GM12801 (cell line): ENCODE results near the gene VN1R5.

ENCODE experiments used
- TF ChIP-seq, protein P1 (sequence below): IDR thresholded peaks from one replicate; pipeline ENCODE4 v1.5.1; 2011; ENCODE audit warnings: control low read depth; ENCODE audit not compliant: insufficient read length; ENCODE audit errors: extremely low read depth

VN1R5 gene

DNA sequence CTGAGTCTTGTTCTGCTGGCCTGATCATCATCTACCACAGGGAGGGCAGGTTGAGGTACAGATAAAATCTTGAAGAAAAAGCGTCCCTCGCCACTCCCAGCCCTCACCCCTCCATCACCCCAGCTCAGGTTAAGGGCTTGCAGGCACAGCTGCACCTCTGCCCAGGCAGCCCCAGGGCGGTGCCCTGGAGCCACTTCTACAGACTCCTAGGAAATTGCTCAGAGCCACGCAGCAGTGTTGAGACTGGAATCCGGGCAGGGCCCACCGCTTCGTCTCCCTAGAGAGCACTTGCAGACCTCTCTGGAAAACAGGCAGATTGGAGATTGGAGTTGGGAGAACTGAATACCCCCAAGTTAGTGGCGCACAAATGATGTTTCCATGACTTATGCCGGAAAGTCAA lies 35.3 kb downstream of the VN1R5 start:
- TF ChIP-seq, protein P1, sequence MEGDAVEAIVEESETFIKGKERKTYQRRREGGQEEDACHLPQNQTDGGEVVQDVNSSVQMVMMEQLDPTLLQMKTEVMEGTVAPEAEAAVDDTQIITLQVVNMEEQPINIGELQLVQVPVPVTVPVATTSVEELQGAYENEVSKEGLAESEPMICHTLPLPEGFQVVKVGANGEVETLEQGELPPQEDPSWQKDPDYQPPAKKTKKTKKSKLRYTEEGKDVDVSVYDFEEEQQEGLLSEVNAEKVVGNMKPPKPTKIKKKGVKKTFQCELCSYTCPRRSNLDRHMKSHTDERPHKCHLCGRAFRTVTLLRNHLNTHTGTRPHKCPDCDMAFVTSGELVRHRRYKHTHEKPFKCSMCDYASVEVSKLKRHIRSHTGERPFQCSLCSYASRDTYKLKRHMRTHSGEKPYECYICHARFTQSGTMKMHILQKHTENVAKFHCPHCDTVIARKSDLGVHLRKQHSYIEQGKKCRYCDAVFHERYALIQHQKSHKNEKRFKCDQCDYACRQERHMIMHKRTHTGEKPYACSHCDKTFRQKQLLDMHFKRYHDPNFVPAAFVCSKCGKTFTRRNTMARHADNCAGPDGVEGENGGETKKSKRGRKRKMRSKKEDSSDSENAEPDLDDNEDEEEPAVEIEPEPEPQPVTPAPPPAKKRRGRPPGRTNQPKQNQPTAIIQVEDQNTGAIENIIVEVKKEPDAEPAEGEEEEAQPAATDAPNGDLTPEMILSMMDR = no peak

DNA sequence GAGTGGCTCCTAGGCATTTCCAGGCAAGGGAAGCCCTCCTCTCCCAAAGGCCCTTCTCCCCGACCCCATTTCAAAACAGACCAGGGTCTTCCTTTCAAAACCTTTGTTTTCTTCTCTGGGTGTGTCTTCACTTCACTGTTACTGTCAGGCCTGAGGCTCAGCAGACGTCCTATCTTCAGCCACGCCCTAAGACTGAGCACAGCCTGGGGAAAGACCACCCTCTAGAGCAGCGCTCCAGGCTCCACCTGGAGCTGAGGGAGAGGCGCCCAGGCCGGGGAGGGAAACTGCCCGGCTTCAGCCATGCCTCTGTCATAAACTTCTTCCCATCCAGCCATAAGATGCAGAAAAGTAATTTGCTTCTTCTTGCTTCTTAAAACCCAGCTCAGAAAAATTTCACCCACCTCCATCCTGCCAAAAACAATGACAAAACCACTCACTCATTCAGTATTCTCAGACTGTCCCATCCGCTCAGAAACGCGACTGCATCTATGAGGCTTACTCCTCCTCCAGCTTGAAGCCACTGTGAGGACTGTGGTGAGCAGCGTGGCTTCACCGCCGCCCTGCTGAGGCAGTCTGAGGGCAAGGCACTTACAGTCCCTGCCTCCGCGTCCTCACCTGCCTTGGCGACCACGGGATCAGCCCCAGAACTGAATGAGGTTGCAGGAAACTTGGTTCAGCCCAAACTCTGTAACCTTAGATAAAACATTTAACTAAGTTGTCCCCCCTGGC lies 36.1 kb downstream of the VN1R5 start:
- TF ChIP-seq, protein P1 = no peak

DNA sequence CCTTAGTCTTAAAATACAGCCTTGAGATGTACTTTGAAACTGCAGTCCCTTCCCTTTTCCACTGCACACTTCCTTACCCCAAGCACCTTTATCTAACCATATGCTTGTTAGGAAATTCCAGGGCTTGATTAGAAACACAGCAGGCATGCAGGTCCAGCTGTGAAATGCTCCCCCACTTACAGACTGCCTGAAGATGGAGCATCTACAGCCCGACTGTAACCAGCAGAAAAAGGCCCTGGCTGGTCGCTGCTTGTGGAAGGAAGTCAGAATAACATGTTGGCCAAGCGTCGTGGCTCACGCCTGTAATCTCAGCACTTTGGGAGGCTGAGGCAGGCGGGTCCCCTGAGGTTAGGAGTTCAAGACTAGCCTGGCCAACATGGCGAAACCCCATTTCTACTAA lies 37.2 kb downstream of the VN1R5 start:
- TF ChIP-seq, protein P1 = no peak

DNA sequence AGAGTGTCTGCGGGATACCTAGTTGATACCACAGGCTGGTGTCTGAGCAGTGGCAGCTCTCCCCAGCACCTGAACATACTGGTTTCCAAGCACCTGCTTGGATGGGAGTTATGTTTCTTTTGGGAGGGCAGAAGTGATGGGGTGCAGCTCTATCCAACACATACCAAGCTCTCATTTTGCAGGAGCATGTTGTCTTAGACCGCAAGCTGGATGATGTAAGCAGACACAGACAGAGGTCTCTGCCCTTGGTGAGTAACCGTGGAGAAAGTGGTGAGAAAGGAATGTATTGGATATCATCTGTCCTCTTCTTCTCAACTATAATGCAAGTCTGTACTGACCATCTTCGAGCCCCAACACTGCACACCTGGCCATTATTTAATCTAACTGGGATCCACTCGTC lies 38.4 kb downstream of the VN1R5 start:
- TF ChIP-seq, protein P1 = no peak

DNA sequence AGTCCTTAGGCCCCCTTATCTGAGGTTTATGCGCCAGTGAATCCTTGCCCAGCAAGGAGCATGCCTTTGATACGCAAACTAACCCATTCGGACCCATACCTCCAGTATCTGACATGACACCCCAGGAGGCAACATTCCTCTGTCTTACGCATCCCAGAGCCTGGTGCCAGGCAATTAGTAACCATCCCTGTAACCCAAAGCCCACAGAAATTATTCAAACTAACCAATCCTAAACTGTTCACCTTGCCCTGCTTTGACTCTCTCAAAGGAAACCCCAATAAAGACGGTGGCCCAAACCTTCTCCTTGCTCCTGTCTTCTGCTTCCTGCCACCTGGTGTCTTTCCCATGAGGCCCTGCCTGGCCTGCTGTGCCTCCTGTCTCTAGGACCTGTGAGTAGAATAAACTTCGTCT lies 39.4 kb downstream of the VN1R5 start:
- TF ChIP-seq, protein P1 = no peak

DNA sequence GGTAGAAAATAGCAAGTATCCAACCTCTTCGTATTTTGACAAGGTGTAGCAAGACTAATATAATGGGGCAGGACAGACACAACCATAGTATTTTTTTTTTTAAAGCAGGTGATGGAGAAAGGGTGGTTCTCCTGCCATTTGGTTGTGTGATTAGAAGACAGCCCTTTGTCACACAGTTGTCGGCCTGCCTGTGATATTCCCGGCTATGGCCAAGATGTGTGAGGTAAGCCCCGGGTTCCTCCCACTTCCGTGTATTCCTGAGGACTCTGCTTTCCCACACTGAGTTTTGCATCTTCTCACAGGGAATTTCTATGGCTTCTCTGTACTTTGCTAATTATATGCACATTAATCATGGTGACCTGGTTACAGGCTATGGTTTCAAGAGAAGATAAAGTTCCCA lies 39.9 kb downstream of the VN1R5 start:
- TF ChIP-seq, protein P1 = no peak

DNA sequence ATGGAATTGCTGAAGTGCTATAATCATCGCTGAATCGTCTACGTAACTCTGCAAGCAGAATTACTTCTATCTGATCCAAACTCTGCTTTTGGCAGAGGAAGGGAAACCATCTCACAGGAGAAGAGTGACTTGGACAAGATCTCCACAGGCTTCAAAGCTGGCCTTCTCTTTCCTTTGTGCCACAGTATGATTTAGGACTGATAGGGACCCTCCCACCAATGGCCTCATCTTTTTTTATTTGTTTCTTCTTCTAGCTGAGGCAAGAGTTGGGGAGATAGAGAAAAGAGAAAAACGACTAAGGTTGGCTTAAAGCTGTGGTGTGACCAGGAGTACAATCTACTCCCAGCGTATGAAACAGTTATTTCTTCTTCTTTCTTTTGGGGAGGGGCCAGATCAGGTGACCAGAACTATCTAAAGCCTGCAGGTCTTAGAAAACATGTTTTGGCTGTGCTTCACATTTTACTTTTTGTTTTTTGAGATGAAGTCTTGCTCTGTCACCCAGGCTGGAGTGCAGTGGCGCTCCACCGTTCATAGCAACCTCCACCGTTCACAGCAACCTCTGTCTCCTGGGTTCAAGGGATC lies 40.8 kb downstream of the VN1R5 start:
- TF ChIP-seq, protein P1 = no peak
